CD4-positive, alpha-beta memory T cell (primary cell): ENCODE results near the gene NAA80. TPM values are rescaled to one million over a fixed set of nuclear protein-coding genes. Genes with fewer than 3 reads are reported as not detected.

Experiments
- CTCF ChIA-PET: fragments of 350-600 bp; sonication (Branson Sonifier 250); formaldehyde crosslinking; loops from one replicate; lab custom pipeline; 2021; ENCODE audit warnings: inconsistent platforms; ENCODE audit not compliant: partially characterized antibody; lab: Charles Lee
- POLR2A ChIA-PET: fragments of 350-600 bp; sonication (Branson Sonifier 250); formaldehyde crosslinking; loops from one replicate; lab custom pipeline; 2021; ENCODE audit not compliant: partially characterized antibody; lab: Charles Lee
- DNase-seq, 5 donors: peaks; one replicate each; pipeline versions ENCODE4 v3.0.0 to v3.0.0-alpha.2; 2020 to 2022; ENCODE audit warnings: mixed read lengths in 1 of 5
- H3K27ac ChIP-seq: one replicate; pipeline ENCODE4 v1.7.0; 2013; ENCODE audit warnings: low read depth, low read length
- H3K27me3 ChIP-seq: 2 replicates; pipeline ENCODE4 v1.7.0; 2013; ENCODE audit warnings: mild to moderate bottlenecking, low read length, moderate library complexity; ENCODE audit not compliant: insufficient read depth
- H3K36me3 ChIP-seq: 2 replicates; pipeline ENCODE4 v1.7.0; 2013; ENCODE audit warnings: mild to moderate bottlenecking, low read length, moderate library complexity; ENCODE audit not compliant: insufficient read depth
- H3K4me1 ChIP-seq: 2 replicates; pipeline ENCODE4 v1.7.0; 2013; ENCODE audit warnings: mild to moderate bottlenecking, low read length, moderate library complexity; ENCODE audit not compliant: insufficient read depth
- H3K4me3 ChIP-seq, 2 donors: one replicate each; pipeline ENCODE4 v1.7.0; 2013; ENCODE audit warnings: low read length in 2 of 2, mild to moderate bottlenecking in 1 of 2
- H3K9me3 ChIP-seq, 2 donors: one replicate each; pipeline ENCODE4 v1.7.0; 2013; ENCODE audit warnings: low read length in 2 of 2, control low read depth in 1 of 2; ENCODE audit not compliant: control insufficient read depth in 1 of 2
- H3K27ac Mint-ChIP-seq, 7 donors: one replicate each; pipeline ENCODE4 v1.8.0; 2020 to 2021; ENCODE audit warnings: mixed read lengths in 7 of 7, mild to moderate bottlenecking in 6 of 7, inconsistent platforms in 3 of 7, moderate library complexity in 3 of 7
- H3K27me3 Mint-ChIP-seq, 2 donors: one replicate each; pipeline ENCODE4 v1.8.0; 2020 to 2021; ENCODE audit warnings: mixed read lengths in 2 of 2
- H3K36me3 Mint-ChIP-seq, 2 donors: one replicate each; pipeline ENCODE4 v1.8.0; 2020 to 2021; ENCODE audit warnings: mixed read lengths in 2 of 2, inconsistent platforms in 1 of 2, mild to moderate bottlenecking in 1 of 2
- H3K4me1 Mint-ChIP-seq, 4 donors: one replicate each; pipeline ENCODE4 v1.8.0; 2020 to 2021; ENCODE audit warnings: mixed read lengths in 4 of 4, mild to moderate bottlenecking in 1 of 4
- H3K4me3 Mint-ChIP-seq, 8 donors: one replicate each; pipeline ENCODE4 v1.8.0; 2020 to 2021; ENCODE audit warnings: mixed read lengths in 8 of 8, mild to moderate bottlenecking in 7 of 8, moderate library complexity in 6 of 8, inconsistent platforms in 3 of 8
- H3K9me3 Mint-ChIP-seq, 8 donors: one replicate each; pipeline ENCODE4 v1.8.0; 2020 to 2021; ENCODE audit warnings: mixed read lengths in 8 of 8, mild to moderate bottlenecking in 5 of 8, inconsistent platforms in 3 of 8, moderate library complexity in 1 of 8
- intact Hi-C: fragments of 100-400 bp; cut with micrococcal nuclease; formaldehyde crosslinking; loops from one replicate; pipeline ENCODE4 v1.15.1; 2023
- polyA plus RNA-seq, 2 donors: library from polyadenylated mRNA; unstranded; fragments of 300-500 nt; fragmentation: Illumina TruSeq; gene quantifications; one replicate each; pipeline ENCODE4 v1.2.3, GENCODE V29; 2021
- total RNA-seq, 2 experiments: library from RNA; stranded (reverse); gene quantifications; one replicate each; pipeline ENCODE4 v1.2.3, GENCODE V29; 2021

NAA80 gene
- total and polyA plus RNA-seq, 4 experiments from 2014 or later: 16.7 to 33.7 (median 31.7) TPM

GRCh38 chr3:50297896-50298725 lies 1.1 kb downstream of the NAA80 start:
- Histone ChIP-seq H3K27me3 (no peaks in the 10 kb centered on the region), H3K36me3 (no peaks in the 10 kb centered on the region), H3K4me3 (peak overlapping the region; percentile 74 to 85), H3K27ac (peak overlapping the region; percentile 90), H3K4me1 (peaks cover 25% of the 10 kb centered on the region), H3K9me3 (no peaks in the 10 kb centered on the region)
- peak overlapping the region; percentile 95 to 100 (median 100) for H3K27ac Mint-ChIP-seq
- peak in 2 of 5 donors; percentile 18 to 38 for DNase-seq
- H3K4me1 Mint-ChIP-seq: peaks cover 12 to 51% (median 27%) of the 10 kb centered on the region in 4 donors
- H3K36me3 Mint-ChIP-seq: peaks cover 0 to 7% of the 10 kb centered on the region in 2 donors
- intact Hi-C loops: loop anchor here (2.0 kb wide), 1 partner anchor 31 kb away; the partner anchor contains the start of gene TUSC2
- no peaks in the 10 kb centered on the region for H3K9me3 Mint-ChIP-seq
- ChIA-PET POLR2A (interaction anchor here (0.8 to 9.2 kb wide), 16 partner anchors 8 to 958 kb away, joined by 3 to 178 read pairs (median 8); partner anchors contain the start of genes CYB561D2, GNAI2, HEMK1 and HYAL2), CTCF (interaction anchor here (1.0 to 3.8 kb wide), 13 partner anchors 14 to 103 kb away, joined by 3 to 37 read pairs (median 5); partner anchors contain the start of genes GNAI2, HYAL2 and LSMEM2)
- peak overlapping the region; percentile 95 to 100 (median 97) for H3K4me3 Mint-ChIP-seq
- no peaks in the 10 kb centered on the region for H3K27me3 Mint-ChIP-seq

GRCh38 chr3:50297384-50297775 lies 1.8 kb downstream of the NAA80 start:
- Histone ChIP-seq H3K4me3 (no peak overlapping the region), H3K4me1 (peaks cover 32% of the 10 kb centered on the region), H3K36me3 (no peaks in the 10 kb centered on the region), H3K27me3 (no peaks in the 10 kb centered on the region), H3K27ac (peak overlapping the region; percentile 90), H3K9me3 (no peaks in the 10 kb centered on the region)
- no peaks in the 10 kb centered on the region for H3K27me3 Mint-ChIP-seq
- peaks cover 18 to 58% (median 34%) of the 10 kb centered on the region in 4 donors for H3K4me1 Mint-ChIP-seq
- intact Hi-C loops: no loop called here
- H3K4me3 Mint-ChIP-seq: peak overlapping the region in 4 of 8 donors; percentile 17 to 100 (median 98)
- CTCF ChIA-PET: interaction anchor here (1.6 to 3.8 kb wide), 6 partner anchors 17 to 51 kb away, joined by 5 to 37 read pairs (median 12); partner anchors contain the start of genes HYAL2 and LSMEM2
- peaks cover 0 to 1% (median 0%) of the 10 kb centered on the region in 8 donors for H3K9me3 Mint-ChIP-seq
- DNase-seq: peak in 1 of 5 donors; percentile 20
- H3K27ac Mint-ChIP-seq: peak overlapping the region; percentile 15 to 100 (median 99)
- POLR2A ChIA-PET: interaction anchor here (0.9 to 9.2 kb wide), 6 partner anchors 10 to 208 kb away, joined by 3 to 178 read pairs (median 4); partner anchors contain the start of genes CYB561D2, HYAL2, NPRL2 and RASSF1
- peaks cover 0 to 7% of the 10 kb centered on the region in 2 donors for H3K36me3 Mint-ChIP-seq

- peak in 1 of 5 donors; percentile 44 for DNase-seq
- Histone ChIP-seq H3K27me3 (no peaks in the 10 kb centered on the region), H3K27ac (peak overlapping the region; percentile 90), H3K9me3 (no peaks in the 10 kb centered on the region), H3K36me3 (no peaks in the 10 kb centered on the region), H3K4me3 (no peak overlapping the region), H3K4me1 (peaks cover 32% of the 10 kb centered on the region)
- peak overlapping the region in 5 of 7 donors; percentile 72 to 100 (median 91) for H3K27ac Mint-ChIP-seq
- H3K36me3 Mint-ChIP-seq: peaks cover 0 to 7% of the 10 kb centered on the region in 2 donors
- intact Hi-C loops: no loop called here
- peaks cover 20 to 61% (median 34%) of the 10 kb centered on the region in 4 donors for H3K4me1 Mint-ChIP-seq
- peak overlapping the region in 2 of 8 donors; percentile 52 to 62 for H3K4me3 Mint-ChIP-seq
- CTCF ChIA-PET: interaction anchor here (1.6 to 3.8 kb wide), 4 partner anchors 18 to 50 kb away, joined by 5 to 37 read pairs (median 14); partner anchors contain the start of genes HYAL2 and LSMEM2
- peaks cover 0 to 1% (median 0%) of the 10 kb centered on the region in 8 donors for H3K9me3 Mint-ChIP-seq
- POLR2A ChIA-PET: interaction anchor here (0.9 to 9.2 kb wide), 5 partner anchors 9 to 54 kb away, joined by 3 to 178 read pairs (median 3); partner anchors contain the start of genes CYB561D2, HYAL2, NPRL2 and RASSF1
- no peaks in the 10 kb centered on the region for H3K27me3 Mint-ChIP-seq
Measured at GRCh38 chr3:50296721-50297383, 2.4 kb downstream of the NAA80 start.

- H3K4me3 ChIP-seq: no peak overlapping the region
- peak overlapping the region in 1 of 8 donors; percentile 12 for H3K4me3 Mint-ChIP-seq
- no peak overlapping the region for H3K27ac ChIP-seq
- H3K27me3 ChIP-seq: no peaks in the 10 kb centered on the region
- POLR2A ChIA-PET: interaction anchor here (0.6 to 9.2 kb wide), 4 partner anchors 22 to 693 kb away, joined by 3 to 178 read pairs (median 50); partner anchors contain the start of genes HYAL2 and RASSF1
- no peaks in the 10 kb centered on the region for H3K36me3 ChIP-seq
- CTCF ChIA-PET: no interaction called here
- H3K27me3 Mint-ChIP-seq: no peaks in the 10 kb centered on the region
- intact Hi-C loops: no loop called here
- H3K36me3 Mint-ChIP-seq: peaks cover 0 to 11% of the 10 kb centered on the region in 2 donors
- DNase-seq: peak in 1 of 5 donors; percentile 15
- H3K9me3 ChIP-seq: no peaks in the 10 kb centered on the region
- peak overlapping the region; percentile 41 to 80 (median 65) for H3K27ac Mint-ChIP-seq
- peaks cover 0 to 1% (median 0%) of the 10 kb centered on the region in 8 donors for H3K9me3 Mint-ChIP-seq
- peaks cover 43% of the 10 kb centered on the region for H3K4me1 ChIP-seq
- H3K4me1 Mint-ChIP-seq: peaks cover 24 to 66% (median 38%) of the 10 kb centered on the region in 4 donors
Measured at GRCh38 chr3:50295553-50296431, 3.4 kb downstream of the NAA80 start.

- ChIA-PET CTCF (interaction anchor here (1.1 kb wide), 1 partner anchor 29 kb away, joined by 3 read pairs; no protein-coding TSS in a partner anchor), POLR2A (interaction anchor here (0.6 to 9.2 kb wide), 2 partner anchors 43 to 692 kb away, joined by 5 to 178 read pairs; partner anchors contain the start of gene RASSF1)
- Histone ChIP-seq H3K4me1 (peaks cover 38% of the 10 kb centered on the region), H3K27me3 (no peaks in the 10 kb centered on the region), H3K36me3 (peaks cover 7% of the 10 kb centered on the region), H3K27ac (no peak overlapping the region), H3K4me3 (no peak overlapping the region), H3K9me3 (no peaks in the 10 kb centered on the region)
- Mint-ChIP-seq H3K9me3 (peaks cover 0 to 1% (median 0%) of the 10 kb centered on the region in 8 donors), H3K27me3 (no peaks in the 10 kb centered on the region), H3K4me3 (peak overlapping the region in 1 of 8 donors; percentile 6), H3K27ac (peak overlapping the region in 2 of 7 donors; percentile 50 to 77), H3K36me3 (peaks cover 0 to 13% of the 10 kb centered on the region in 2 donors), H3K4me1 (peaks cover 16 to 56% (median 30%) of the 10 kb centered on the region in 4 donors)
- intact Hi-C loops: no loop called here
- DNase-seq: peak in 1 of 5 donors; percentile 31
Measured at GRCh38 chr3:50294492-50295403, 4.5 kb downstream of the NAA80 start.
